Measurements from ENCODE around the gene HOXB7.

HOXB7 gene

GRCh38 chr17:48609033-48609432 lies 1.8 kb downstream of the HOXB7 start:
- no peak for DNase-seq (ENCODE audit: low spot score)

DNA sequence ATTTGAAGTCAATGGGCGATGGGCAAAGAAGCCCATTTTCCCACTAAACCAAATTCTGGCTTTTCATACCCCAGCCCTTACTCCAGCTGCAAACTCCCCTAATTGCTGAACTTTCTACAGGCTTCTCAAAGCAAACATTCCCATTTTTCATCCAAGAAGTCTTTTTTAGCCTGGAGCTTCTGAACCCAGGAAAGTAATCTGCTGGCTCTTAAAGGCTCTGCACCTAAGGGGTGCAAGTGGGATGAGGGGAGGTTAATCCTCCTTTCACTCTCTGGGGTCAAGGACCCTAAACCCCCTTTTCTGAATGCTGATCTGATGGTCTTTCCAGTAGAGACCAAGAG lies 2.4 kb downstream of the HOXB7 start:
- no peak for DNase-seq (ENCODE audit: low spot score)

GRCh38 chr17:48606892-48607614 lies 3.8 kb downstream of the HOXB7 start:
- no peak for DNase-seq (ENCODE audit: low spot score)

GRCh38 chr17:48605991-48606891 lies 4.6 kb downstream of the HOXB7 start:
- DNase-seq (ENCODE audit: low spot score), result no peak

DNA sequence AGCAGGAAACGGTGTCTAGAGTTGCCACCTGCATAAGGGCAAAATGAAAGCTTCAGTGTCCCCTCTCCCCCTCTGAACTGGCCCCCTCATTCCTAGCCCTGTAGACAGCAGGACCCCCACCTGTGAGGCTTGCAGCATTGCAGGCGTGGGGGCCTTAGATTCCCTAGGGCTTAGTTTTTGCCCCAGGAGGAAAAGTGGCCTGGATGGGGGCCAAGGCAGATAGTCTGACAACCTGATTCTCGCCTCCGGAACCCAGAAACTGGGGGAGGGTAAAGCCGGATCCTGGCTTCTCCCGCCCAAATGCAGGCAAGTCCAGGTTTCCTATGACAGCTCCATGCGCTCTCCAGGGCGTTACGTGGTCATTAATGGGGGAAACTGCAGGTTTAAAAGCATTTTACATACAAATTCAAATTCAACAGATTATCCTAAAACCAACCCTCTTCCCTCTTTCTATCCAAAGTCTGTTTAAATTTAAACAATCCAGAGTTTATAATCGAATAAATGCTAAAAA lies 5.4 kb downstream of the HOXB7 start:
- DNase-seq (ENCODE audit: low spot score), result no peak

GRCh38 chr17:48604770-48605329 lies 6.0 kb downstream of the HOXB7 start, which contains the start of gene HOXB6:
HOXB6 (minus strand) TSS chr17:48604986; CDS start chr17:48598150, 6,836 bp downstream.
- peak; percentile 90 for DNase-seq (ENCODE audit: low spot score)

- peak; percentile 61 for DNase-seq (ENCODE audit: low spot score)
Measured at GRCh38 chr17:48603959-48604769, 6.7 kb downstream of the HOXB7 start.

DNA sequence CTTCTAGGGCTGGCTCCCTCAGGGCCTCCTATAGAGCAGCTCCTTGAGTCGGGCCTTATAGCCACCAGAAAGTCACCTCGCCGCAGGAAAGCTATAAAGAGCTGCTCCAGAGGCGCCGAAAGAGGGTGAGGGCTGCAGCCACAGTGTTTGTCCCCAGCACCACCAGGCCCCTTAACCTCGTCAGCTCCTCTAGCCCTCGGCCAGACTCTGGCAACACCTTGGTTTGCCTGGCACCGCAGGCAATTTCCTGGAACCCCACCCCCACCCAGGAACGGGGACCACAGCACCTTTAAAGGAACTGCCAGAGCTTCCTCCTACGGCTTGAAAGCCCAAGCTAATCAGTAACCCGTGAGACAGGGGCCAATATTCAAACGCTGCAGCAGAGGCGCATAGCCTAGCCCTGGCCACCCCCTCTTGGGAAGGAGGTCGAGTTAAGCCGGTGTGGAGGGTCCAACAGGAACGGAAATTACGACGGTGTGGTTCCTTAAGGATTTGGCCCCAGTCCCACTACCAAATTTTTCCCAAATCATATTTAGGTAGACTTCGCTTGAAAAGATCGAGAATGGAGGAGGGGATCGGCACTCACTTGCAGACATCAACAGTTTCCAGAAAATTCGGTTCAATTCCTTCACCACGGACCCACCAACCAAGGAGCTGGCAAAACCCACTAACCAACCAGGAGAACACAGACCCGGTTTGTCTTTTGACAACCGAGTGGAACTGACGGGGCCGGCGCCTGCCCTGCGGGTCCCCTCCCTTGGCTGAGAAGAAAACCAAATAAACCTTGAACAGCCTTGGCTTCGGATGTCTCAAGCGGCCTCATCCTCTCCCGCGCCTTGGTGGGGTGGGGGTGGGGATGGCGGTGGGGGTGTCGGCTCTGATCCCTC lies 9.0 kb downstream of the HOXB7 start:
- peak; percentile 78 for DNase-seq (ENCODE audit: low spot score)

DNA sequence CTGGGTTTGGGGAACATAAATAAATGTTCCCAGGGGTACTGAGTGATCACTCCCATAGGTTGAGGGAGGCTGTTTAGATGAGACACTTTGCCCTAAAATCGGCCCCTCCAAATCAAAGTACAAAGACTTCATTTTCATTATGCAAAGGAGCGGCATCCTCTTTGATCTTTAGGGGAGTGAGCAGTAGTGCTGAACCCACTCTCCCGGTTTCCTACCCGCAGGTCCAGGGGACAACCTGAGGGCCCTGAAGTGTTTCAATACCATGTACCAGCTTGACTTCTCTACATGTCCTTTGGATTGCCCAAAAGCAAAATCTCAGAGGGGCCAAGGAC lies 9.6 kb downstream of the HOXB7 start:
- no peak for DNase-seq (ENCODE audit: low spot score)

- no peak for DNase-seq (ENCODE audit: low spot score)
Measured at GRCh38 chr17:48600244-48601098, 10.3 kb downstream of the HOXB7 start.

- DNase-seq (ENCODE audit: low spot score), result no peak
Measured at GRCh38 chr17:48599354-48599753, 11.5 kb downstream of the HOXB7 start.

DNA sequence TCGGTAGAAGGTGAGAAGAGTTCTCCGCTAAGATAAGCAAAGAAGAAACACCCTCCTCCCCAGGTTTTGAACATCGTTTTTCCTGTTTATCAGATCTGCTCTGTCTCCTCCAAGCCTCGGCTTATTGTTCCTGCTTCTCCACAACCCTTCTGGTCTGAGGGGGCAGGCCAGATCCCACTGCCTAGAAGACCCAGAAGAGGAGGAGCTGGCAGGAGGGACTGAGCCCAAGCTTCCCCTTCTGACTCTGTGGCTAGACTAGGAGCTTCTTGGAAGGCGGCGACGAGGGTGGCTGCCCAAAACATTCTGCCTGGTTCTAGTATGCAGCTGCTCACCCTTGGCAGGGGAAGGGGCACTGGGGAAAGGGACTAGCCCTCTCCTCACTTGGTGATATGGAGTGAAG lies 12.1 kb downstream of the HOXB7 start:
- DNase-seq (ENCODE audit: low spot score), result no peak

DNA sequence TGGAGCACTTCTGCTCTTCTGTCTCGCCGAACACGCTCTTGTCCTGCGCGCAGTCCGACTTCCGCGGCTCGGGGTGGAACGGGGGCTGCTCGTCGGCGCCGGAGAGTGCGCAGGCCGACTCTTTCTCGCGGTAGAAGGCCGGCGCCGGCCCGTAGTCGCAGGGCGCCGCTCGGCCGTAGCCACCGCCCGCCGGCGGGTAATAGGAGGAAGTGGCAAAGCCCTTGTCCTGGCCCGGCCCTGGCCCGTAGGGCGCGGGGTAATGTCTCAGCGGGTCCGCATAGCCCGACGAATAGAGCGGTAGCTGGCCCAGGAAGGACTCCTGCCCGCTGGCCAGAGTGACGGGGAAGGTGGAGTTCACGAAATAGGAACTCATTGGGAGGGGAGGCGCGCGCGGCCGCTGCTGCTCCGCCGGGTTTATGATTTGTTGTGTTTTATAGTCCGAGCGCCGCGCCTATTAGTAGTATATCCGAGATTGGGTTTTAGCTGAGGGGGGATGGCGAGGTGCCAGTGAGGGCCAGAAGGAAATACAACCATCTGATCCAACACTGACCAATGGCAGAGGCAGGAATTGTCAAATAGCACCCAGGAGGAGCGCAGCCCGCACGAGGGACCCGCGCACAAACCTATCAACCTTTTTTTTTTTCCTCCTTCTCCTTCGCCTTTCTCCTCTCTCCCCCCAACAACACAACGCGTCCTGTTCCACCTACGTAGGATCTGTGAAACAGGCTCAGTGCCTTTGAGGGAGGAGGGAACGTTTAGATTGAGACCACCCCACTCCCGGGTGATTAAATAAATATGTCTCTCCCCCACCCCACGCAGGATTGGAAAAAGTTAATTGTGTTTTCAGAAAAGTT lies 12.8 kb downstream of the HOXB7 start:
- no peak for DNase-seq (ENCODE audit: low spot score)

- DNase-seq (ENCODE audit: low spot score), result no peak
Measured at GRCh38 chr17:48597528-48597777, 13.4 kb downstream of the HOXB7 start.

GRCh38 chr17:48596735-48597527 lies 13.9 kb downstream of the HOXB7 start:
- no peak for DNase-seq (ENCODE audit: low spot score)

DNA sequence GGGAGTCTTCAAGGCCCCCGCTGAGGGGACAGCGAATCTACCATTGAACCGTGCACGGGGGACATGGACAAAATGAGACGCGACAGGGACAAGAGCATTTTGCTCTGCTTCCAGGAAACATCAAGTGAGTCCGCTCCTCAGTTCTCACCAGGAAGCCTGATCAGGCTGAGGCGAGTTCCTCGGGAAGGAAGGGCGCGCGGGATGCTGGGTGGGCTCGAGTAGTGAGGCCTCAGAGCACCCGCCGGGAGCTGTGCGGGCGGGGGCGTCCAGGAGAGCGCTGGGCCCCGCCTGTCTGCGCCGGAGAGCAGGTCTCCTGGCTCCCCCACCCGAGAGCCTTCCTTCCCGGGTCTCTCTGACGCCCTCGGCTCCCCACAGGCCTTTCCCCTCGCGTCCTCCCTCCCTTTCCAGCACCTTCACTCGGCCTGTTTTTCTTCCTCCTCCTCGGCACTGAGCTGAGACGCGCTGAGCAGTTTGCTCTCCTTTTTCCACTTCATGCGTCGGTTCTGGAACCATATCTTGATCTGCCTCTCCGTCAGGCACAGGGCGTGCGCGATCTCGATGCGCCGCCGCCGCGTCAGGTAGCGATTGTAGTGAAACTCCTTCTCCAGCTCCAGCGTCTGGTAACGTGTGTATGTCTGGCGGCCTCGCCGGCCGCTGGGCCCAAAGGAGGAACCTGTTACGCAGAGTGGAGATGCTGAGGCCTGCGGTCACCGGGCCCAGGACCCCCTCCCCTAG lies 14.7 kb downstream of the HOXB7 start:
- DNase-seq (ENCODE audit: low spot score), result no peak

- no peak for DNase-seq (ENCODE audit: low spot score)
Measured at GRCh38 chr17:48595278-48595999, 15.4 kb downstream of the HOXB7 start.

Data from LoVo (cell line).